Activated B cell treated with CpG ODN at 0.5 μM for 24 hours (primary cell): ENCODE data around the gene ARVCF. TPM values are rescaled to one million over a fixed set of nuclear protein-coding genes. Genes with fewer than 3 reads are reported as not detected.

ENCODE experiments used
- ATAC-seq: fragments of 200-7000 bp; cut with Tn5 transposase; one replicate; pipeline ENCODE4 v1.10.0; 2021; ENCODE audit warnings: low read depth, mild to moderate bottlenecking, moderate library complexity
- CTCF ChIA-PET: fragments of 350-600 bp; sonication (Branson Sonifier 250); formaldehyde crosslinking; loops from one replicate; lab custom pipeline; 2021; ENCODE audit warnings: antibody characterized with exemption; lab: Charles Lee
- POLR2A ChIA-PET: fragments of 350-600 bp; sonication (Branson Sonifier 250); formaldehyde crosslinking; loops from one replicate; lab custom pipeline; 2021; ENCODE audit warnings: antibody characterized with exemption; lab: Charles Lee
- DNase-seq: peaks from one replicate; pipeline ENCODE4 v3.0.0; 2022
- H3K27ac Mint-ChIP-seq: one replicate; pipeline ENCODE4 v1.8.0; 2020; ENCODE audit warnings: mixed read lengths
- H3K27me3 Mint-ChIP-seq: one replicate; pipeline ENCODE4 v1.8.0; 2021; ENCODE audit warnings: mixed read lengths
- H3K36me3 Mint-ChIP-seq: one replicate; pipeline ENCODE4 v1.8.0; 2021; ENCODE audit warnings: low read depth, mixed read lengths
- H3K4me1 Mint-ChIP-seq: one replicate; pipeline ENCODE4 v1.8.0; 2021; ENCODE audit warnings: mixed read lengths
- H3K4me3 Mint-ChIP-seq: one replicate; pipeline ENCODE4 v1.8.0; 2020; ENCODE audit warnings: mild to moderate bottlenecking, mixed read lengths
- H3K9me3 Mint-ChIP-seq: one replicate; pipeline ENCODE4 v1.8.0; 2020; ENCODE audit warnings: mixed read lengths
- intact Hi-C: fragments of 100-400 bp; cut with micrococcal nuclease; formaldehyde crosslinking; loops from one replicate; pipeline ENCODE4 v1.15.1; 2024
- total RNA-seq: library from RNA; stranded (reverse); gene quantifications from 2 replicates; pipeline ENCODE4 v1.2.3, GENCODE V29; 2022
- TF ChIP-seq, protein P1 (sequence below): fragments of 200-600 bp; IDR thresholded peaks from one replicate; pipeline ENCODE4 v1.8.0; 2022; ENCODE audit warnings: antibody characterized with exemption, mild to moderate bottlenecking

ARVCF gene
- total RNA-seq, 1 donor from 2014 or later, result 6.5 TPM

DNA sequence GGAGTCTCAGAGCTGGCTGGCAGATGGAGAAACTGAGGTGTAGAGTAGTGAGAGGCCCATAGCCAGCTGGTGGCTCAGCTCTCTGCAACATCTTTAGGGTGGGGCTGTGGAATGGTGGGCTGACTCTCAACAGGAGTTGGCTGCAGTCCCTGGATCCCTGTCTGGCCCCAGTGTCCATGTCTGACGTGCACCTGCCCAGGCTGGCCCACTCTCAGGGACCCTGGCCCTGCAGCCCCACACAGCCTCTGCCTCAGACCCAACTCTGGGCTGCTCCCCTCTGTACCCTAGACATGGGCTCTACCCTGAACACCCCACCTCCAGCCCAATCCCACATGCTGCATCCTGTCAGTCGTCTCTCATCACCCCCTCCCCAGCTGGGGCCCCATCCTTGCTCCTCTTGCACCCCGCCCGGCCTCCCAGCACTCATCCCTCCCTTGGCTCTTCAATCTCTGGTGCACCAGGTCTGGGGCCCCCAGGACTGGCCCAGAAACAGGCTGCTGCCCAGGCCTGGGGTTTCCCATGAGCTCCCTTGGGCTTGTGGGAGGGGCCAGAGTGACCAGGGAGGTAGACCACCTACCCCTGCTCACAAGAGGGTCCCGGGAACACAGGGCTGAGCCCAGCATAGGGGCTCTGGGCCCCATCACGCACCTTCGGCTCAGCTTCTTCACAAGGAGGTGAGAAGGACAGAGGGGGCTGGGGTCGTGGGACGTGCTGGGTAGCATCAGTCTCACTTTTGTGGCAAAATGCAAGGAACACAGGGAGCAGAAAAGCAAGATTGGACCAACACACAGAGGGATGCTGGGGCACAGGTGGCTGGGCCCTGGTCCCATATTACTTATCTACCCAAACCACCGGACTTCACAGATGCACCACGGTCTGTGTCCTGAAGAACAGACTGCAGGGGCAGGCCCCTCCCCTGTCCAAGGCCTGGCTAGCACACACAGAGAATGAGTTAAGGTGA, 31.5 kb downstream of the ARVCF start:
- intact Hi-C loops, result no loop called here
- no peaks in the 10 kb centered on the region for H3K9me3 Mint-ChIP-seq
- no peak for DNase-seq
- TF ChIP-seq, protein P1, sequence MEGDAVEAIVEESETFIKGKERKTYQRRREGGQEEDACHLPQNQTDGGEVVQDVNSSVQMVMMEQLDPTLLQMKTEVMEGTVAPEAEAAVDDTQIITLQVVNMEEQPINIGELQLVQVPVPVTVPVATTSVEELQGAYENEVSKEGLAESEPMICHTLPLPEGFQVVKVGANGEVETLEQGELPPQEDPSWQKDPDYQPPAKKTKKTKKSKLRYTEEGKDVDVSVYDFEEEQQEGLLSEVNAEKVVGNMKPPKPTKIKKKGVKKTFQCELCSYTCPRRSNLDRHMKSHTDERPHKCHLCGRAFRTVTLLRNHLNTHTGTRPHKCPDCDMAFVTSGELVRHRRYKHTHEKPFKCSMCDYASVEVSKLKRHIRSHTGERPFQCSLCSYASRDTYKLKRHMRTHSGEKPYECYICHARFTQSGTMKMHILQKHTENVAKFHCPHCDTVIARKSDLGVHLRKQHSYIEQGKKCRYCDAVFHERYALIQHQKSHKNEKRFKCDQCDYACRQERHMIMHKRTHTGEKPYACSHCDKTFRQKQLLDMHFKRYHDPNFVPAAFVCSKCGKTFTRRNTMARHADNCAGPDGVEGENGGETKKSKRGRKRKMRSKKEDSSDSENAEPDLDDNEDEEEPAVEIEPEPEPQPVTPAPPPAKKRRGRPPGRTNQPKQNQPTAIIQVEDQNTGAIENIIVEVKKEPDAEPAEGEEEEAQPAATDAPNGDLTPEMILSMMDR, result no peak
- H3K4me3 Mint-ChIP-seq, result no peak overlapping the region
- H3K4me1 Mint-ChIP-seq, result peaks cover 8% of the 10 kb centered on the region
- no peaks in the 10 kb centered on the region for H3K36me3 Mint-ChIP-seq
- POLR2A ChIA-PET, result interaction anchor here (1.1 kb wide), 1 partner anchor 15 kb away, joined by 3 read pairs; no protein-coding TSS in a partner anchor
- CTCF ChIA-PET, result interaction anchor here (1.3 kb wide), 1 partner anchor 15 kb away, joined by 3 read pairs; no protein-coding TSS in a partner anchor
- ATAC-seq, result no peak
- no peak overlapping the region for H3K27ac Mint-ChIP-seq
- peaks cover 2% of the 10 kb centered on the region for H3K27me3 Mint-ChIP-seq

DNA sequence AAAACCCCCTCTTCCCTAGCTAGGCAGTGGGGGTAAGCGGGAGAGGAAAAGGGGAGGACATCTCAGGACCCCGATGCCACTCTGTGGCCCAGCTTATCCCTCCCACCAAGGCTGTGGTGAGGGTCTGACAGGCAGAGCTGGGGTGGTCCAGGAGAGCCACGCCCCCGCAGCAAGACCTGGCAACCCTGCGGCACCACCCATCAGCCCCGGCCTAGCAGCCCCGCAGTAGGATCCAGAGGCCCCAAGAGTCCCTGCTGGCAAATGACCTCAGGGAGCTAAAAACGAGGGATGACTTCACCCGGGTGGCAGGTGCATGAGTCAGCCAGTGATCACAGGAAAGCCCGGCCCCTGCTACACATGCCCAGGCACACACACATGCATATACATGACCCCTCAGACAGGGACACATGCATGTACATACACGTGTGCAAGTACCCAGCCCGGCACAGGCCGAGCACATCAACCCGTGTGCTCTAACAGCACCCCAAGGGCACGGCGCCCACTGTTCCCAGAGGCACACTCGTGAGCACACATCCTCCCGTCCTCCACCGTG, 32.3 kb downstream of the ARVCF start:
- TF ChIP-seq, protein P1, result no peak
- no peak for DNase-seq
- Mint-ChIP-seq H3K27me3 (peaks cover 2% of the 10 kb centered on the region), H3K9me3 (no peaks in the 10 kb centered on the region), H3K36me3 (no peaks in the 10 kb centered on the region), H3K4me1 (peaks cover 8% of the 10 kb centered on the region), H3K4me3 (no peak overlapping the region), H3K27ac (no peak overlapping the region)
- ChIA-PET POLR2A (no interaction called here), CTCF (interaction anchor here (1.3 kb wide), 1 partner anchor 14 kb away, joined by 3 read pairs; no protein-coding TSS in a partner anchor)
- ATAC-seq, result no peak
- intact Hi-C loops, result no loop called here

DNA sequence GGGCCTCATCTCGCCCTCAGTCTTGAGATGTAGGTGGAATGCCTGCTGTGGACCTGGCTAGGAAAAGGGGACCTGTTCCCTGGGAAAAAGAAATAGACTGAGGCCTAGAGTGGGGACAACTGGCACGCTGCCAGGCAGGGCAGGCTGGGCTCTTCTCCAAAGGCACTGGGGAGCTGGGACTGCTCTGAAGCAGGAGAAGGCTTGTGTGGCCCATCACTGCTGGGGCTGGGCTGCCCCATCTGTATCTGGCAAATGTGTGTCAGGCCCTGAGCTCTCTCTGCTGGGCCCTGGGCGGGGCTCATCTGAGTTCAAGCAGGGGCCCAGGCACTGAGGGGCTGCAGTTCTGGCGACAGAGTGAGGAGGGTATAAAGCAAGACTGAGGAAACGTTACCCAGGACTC, 32.9 kb downstream of the ARVCF start:
- POLR2A ChIA-PET, result no interaction called here
- Mint-ChIP-seq H3K4me1 (peaks cover 8% of the 10 kb centered on the region), H3K9me3 (no peaks in the 10 kb centered on the region), H3K36me3 (no peaks in the 10 kb centered on the region), H3K27ac (no peak overlapping the region), H3K4me3 (no peak overlapping the region), H3K27me3 (peaks cover 2% of the 10 kb centered on the region)
- intact Hi-C loops, result no loop called here
- DNase-seq (no peak), ATAC-seq (no peak)
- TF ChIP-seq, protein P1, result no peak
- CTCF ChIA-PET, result interaction anchor here (1.3 kb wide), 1 partner anchor 14 kb away, joined by 3 read pairs; no protein-coding TSS in a partner anchor

DNA sequence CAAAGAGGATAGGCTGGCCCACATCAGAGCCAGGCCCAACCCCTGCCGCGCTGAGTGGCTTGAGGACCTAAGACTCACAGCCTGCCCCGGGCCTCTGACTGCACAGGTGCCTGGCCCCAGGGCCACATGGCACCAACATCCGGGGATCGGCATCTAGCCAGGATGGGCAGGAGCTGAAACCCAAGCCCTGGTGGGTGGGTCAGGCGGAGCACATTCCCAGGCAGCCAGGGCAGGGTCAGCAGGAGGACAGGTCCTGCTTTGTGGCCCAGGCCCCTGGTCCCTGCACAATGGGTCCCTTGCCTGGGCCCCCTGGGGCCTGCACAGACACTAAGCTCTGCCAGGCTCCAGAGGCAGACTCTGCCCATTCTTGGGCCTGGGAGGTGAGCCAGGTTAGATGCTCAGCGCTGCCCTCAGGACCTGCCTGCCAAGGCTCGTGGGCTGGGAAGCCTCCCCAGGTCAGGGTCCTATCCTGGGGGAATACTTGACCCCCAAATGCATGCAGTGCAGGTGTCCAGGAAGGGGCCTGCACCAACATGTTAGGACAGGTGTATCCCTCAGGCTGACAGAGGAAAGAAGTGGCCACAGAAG, 33.5 kb downstream of the ARVCF start:
- TF ChIP-seq, protein P1, result no peak
- H3K9me3 Mint-ChIP-seq, result no peaks in the 10 kb centered on the region
- POLR2A ChIA-PET, result no interaction called here
- H3K27ac Mint-ChIP-seq, result no peak overlapping the region
- no peaks in the 10 kb centered on the region for H3K36me3 Mint-ChIP-seq
- peaks cover 8% of the 10 kb centered on the region for H3K4me1 Mint-ChIP-seq
- no peak overlapping the region for H3K4me3 Mint-ChIP-seq
- CTCF ChIA-PET, result no interaction called here
- DNase-seq (no peak), ATAC-seq (no peak)
- intact Hi-C loops, result no loop called here
- H3K27me3 Mint-ChIP-seq, result peaks cover 2% of the 10 kb centered on the region
